Thoracic aorta (tissue), 2 donors: ENCODE data around the gene RIPK3. TPM values are rescaled to one million over a fixed set of nuclear protein-coding genes. Genes with fewer than 3 reads are reported as not detected.

Source experiments
- ATAC-seq: fragments of 150-250 bp; one replicate; pipeline ENCODE4 v1.8.0; 2017; ENCODE audit warnings: low read depth; ENCODE audit not compliant: insufficient number of reproducible peaks, low FRiP score
- DNase-seq: peaks from one replicate; pipeline ENCODE4 v3.0.0-alpha.2; 2020; ENCODE audit warnings: low spot score
- H3K27ac ChIP-seq, 2 donors: fragments of 200-600 bp; sonication (generic); 1 replicate in 1 of 2; 2 replicates in 1 of 2; pipeline ENCODE4 v1.5.1; 2016; ENCODE audit warnings: mild to moderate bottlenecking in 2 of 2, moderate library complexity in 2 of 2
- H3K27me3 ChIP-seq: fragments of 200-600 bp; sonication (generic); replicated peaks from 2 replicates; pipeline ENCODE4 v1.6.0; 2016; ENCODE audit warnings: mild to moderate bottlenecking; ENCODE audit not compliant: insufficient read depth
- H3K36me3 ChIP-seq: fragments of 200-600 bp; sonication (generic); one replicate; pipeline ENCODE4 v1.5.1; 2016
- H3K4me1 ChIP-seq, 2 donors: fragments of 200-600 bp; sonication (generic); 1 replicate in 1 of 2; 2 replicates in 1 of 2; pipeline versions ENCODE4 v1.5.1 to v1.6.0; 2016; ENCODE audit warnings: low read depth in 2 of 2, mild to moderate bottlenecking in 1 of 2; ENCODE audit not compliant: control insufficient read depth in 1 of 2
- H3K4me3 ChIP-seq: fragments of 200-600 bp; sonication (generic); 2 replicates; pipeline ENCODE4 v1.5.1; 2016; ENCODE audit warnings: mild to moderate bottlenecking
- H3K9me3 ChIP-seq: fragments of 200-600 bp; sonication (generic); 2 replicates; pipeline ENCODE4 v1.5.1; 2016
- CTCF ChIP-seq: fragments of 200-600 bp; sonication (generic); IDR thresholded peaks from one replicate; pipeline ENCODE4 v1.5.1; 2019; ENCODE audit warnings: antibody characterized with exemption
- total RNA-seq, 2 donors: library from RNA; depleted of rRNA; stranded (reverse); fragments of >200 nt; gene quantifications; one replicate each; pipeline versions ENCODE4 v1.1.0 to v1.2.3, GENCODE V29; 2016

The RIPK3 gene
- total RNA-seq, 2 donors from 2014 or later: 6.8 to 17.9 TPM

GRCh38 chr14:24321212-24321975 lies 18.4 kb downstream of the RIPK3 start:
- TF ChIP-seq CTCF: no peak
- no peaks in the 10 kb centered on the region for H3K9me3 ChIP-seq
- no peak for ATAC-seq

GRCh38 chr14:24317141-24317928 lies 22.5 kb downstream of the RIPK3 start:
- TF ChIP-seq CTCF: no peak
- no peak for ATAC-seq
- no peak overlapping the region for H3K4me3 ChIP-seq

More at GRCh38 chr14:24321212-24321975, 18.4 kb downstream of the RIPK3 start:
- peaks cover 3 to 7% of the 10 kb centered on the region in 2 donors for H3K4me1 ChIP-seq
- no peaks in the 10 kb centered on the region for H3K27me3 ChIP-seq
- H3K27ac ChIP-seq: no peak overlapping the region
- no peaks in the 10 kb centered on the region for H3K36me3 ChIP-seq
- no peak overlapping the region for H3K4me3 ChIP-seq
- no peak for DNase-seq

GRCh38 chr14:24316597-24316950 lies 23.2 kb downstream of the RIPK3 start:
- no peaks in the 10 kb centered on the region for H3K27me3 ChIP-seq
- H3K27ac ChIP-seq: no peak overlapping the region
- no peak for DNase-seq
- H3K4me3 ChIP-seq: no peak overlapping the region
- H3K4me1 ChIP-seq: peaks cover 4 to 13% of the 10 kb centered on the region in 2 donors
- H3K9me3 ChIP-seq: no peaks in the 10 kb centered on the region
- no peaks in the 10 kb centered on the region for H3K36me3 ChIP-seq
- ATAC-seq: no peak
- TF ChIP-seq CTCF: no peak

More at GRCh38 chr14:24317141-24317928, 22.5 kb downstream of the RIPK3 start:
- no peak for DNase-seq
- Histone ChIP-seq H3K27ac (no peak overlapping the region), H3K9me3 (no peaks in the 10 kb centered on the region), H3K36me3 (no peaks in the 10 kb centered on the region), H3K4me1 (peaks cover 4 to 13% of the 10 kb centered on the region in 2 donors), H3K27me3 (no peaks in the 10 kb centered on the region)

GRCh38 chr14:24315807-24316596 lies 23.8 kb downstream of the RIPK3 start:
- peak; percentile 10 for TF ChIP-seq CTCF
- DNase-seq (no peak), ATAC-seq (no peak)
- peaks cover 4 to 18% of the 10 kb centered on the region in 2 donors for H3K4me1 ChIP-seq
- no peak overlapping the region for H3K27ac ChIP-seq
- no peaks in the 10 kb centered on the region for H3K9me3 ChIP-seq
- H3K27me3 ChIP-seq: no peaks in the 10 kb centered on the region
- H3K36me3 ChIP-seq: no peaks in the 10 kb centered on the region
- H3K4me3 ChIP-seq: no peak overlapping the region
